Breast epithelium (tissue), 4 donors: ENCODE data around the gene CADPS. TPM values are rescaled to one million over a fixed set of nuclear protein-coding genes. Genes with fewer than 3 reads are reported as not detected.
A peak's percentile ranks its signal among the peaks of the same experiment; 100 is the strongest.

Source experiments
- DNase-seq, 2 donors: peaks; one replicate each; pipeline ENCODE4 v3.0.0-alpha.2; 2019; ENCODE audit warnings: low spot score in 2 of 2
- H3K27ac ChIP-seq, 2 donors: fragments of 200-600 bp; sonication (generic) in 1 of 2; one replicate each; pipeline ENCODE4 v1.5.1; 2016 to 2019; ENCODE audit warnings: mild to moderate bottlenecking in 1 of 2
- H3K27me3 ChIP-seq, 2 donors: fragments of 200-600 bp; sonication (generic) in 1 of 2; one replicate each; pipeline versions ENCODE4 v1.5.1 to v1.6.0; 2017 to 2019; ENCODE audit warnings: control low read depth in 1 of 2, mild to moderate bottlenecking in 1 of 2
- H3K36me3 ChIP-seq: fragments of 200-600 bp; one replicate; pipeline ENCODE4 v1.5.1; 2019
- H3K4me1 ChIP-seq, 2 donors: fragments of 200-600 bp; sonication (generic); one replicate each; pipeline ENCODE4 v1.5.1; 2016 to 2019; ENCODE audit warnings: control low read depth in 1 of 2
- H3K4me3 ChIP-seq, 3 donors: fragments of 200-600 bp; sonication (generic); 1 replicate in 2 of 3; 2 replicates in 1 of 3; pipeline ENCODE4 v1.5.1; 2016 to 2019; ENCODE audit warnings: mild to moderate bottlenecking in 3 of 3, moderate library complexity in 2 of 3
- H3K9me3 ChIP-seq, 2 donors: fragments of 200-600 bp; sonication (generic) in 1 of 2; one replicate each; pipeline ENCODE4 v1.5.1; 2016 to 2019; ENCODE audit warnings: control low read depth in 1 of 2
- POLR2A ChIP-seq: fragments of 450-650 bp; IDR thresholded peaks from one replicate; pipeline ENCODE4 v1.6.1; 2016; ENCODE audit warnings: antibody characterized with exemption, mild to moderate bottlenecking, moderate library complexity
- POLR2AphosphoS5 ChIP-seq, 3 donors: sonication (generic); formaldehyde crosslinking; IDR thresholded peaks; one replicate each; pipeline ENCODE4 v1.6.1; 2017; ENCODE audit warnings: antibody characterized with exemption in 3 of 3
- intact Hi-C: fragments of 100-400 bp; cut with DNase I; formaldehyde crosslinking; loops from one replicate; pipeline ENCODE4 v1.15.1; 2023; ENCODE audit warnings: low total_unique reads
- total RNA-seq, 3 donors: library from RNA; depleted of rRNA; stranded (reverse); fragments of >200 nt; gene quantifications; one replicate each; pipeline ENCODE4 v1.1.0, GENCODE V29; 2016
- TF ChIP-seq, protein P1 (sequence below), 3 donors: fragments of 450-650 bp; IDR thresholded peaks; one replicate each; pipeline ENCODE4 v1.5.1; 2016 to 2017; ENCODE audit warnings: antibody characterized with exemption in 3 of 3, mild to moderate bottlenecking in 3 of 3, moderate library complexity in 3 of 3

Gene CADPS
- total RNA-seq, 3 donors from 2014 or later = under 0.01 to 45.8 (median 0.15) TPM

DNA sequence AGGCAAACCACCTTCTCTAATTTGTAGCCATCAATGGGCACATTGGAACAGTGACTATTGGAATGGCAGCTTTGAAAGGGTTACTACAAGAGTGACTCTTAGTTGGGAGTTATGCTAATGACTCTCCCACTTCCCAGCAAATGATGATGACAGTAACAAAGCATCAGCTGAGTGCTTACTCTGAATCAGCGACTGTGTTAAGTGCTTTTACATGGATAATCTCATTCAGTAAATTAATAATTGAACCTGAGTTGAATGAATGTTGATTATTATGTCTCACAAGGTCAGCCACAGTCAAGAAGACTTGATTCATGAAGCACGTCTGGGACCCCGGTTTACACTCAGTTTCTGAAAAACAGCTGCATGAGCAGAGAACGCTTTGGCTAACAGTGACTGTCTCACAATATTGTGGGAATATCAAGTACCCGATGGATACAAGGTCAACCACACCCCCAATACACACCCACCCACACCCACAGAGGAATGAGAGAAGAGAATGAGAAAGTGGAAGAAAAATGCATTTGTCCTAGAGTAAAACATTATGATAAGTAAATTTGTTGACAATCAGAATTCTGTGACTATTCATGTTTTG is 259.9 kb downstream of the CADPS start:
- no peaks in the 10 kb centered on the region for H3K4me1 ChIP-seq
- no peak for DNase-seq
- H3K36me3 ChIP-seq = no peaks in the 10 kb centered on the region
- H3K9me3 ChIP-seq = no peaks in the 10 kb centered on the region
- H3K27me3 ChIP-seq = no peaks in the 10 kb centered on the region
- H3K27ac ChIP-seq = no peak overlapping the region
- TF ChIP-seq, protein P1, sequence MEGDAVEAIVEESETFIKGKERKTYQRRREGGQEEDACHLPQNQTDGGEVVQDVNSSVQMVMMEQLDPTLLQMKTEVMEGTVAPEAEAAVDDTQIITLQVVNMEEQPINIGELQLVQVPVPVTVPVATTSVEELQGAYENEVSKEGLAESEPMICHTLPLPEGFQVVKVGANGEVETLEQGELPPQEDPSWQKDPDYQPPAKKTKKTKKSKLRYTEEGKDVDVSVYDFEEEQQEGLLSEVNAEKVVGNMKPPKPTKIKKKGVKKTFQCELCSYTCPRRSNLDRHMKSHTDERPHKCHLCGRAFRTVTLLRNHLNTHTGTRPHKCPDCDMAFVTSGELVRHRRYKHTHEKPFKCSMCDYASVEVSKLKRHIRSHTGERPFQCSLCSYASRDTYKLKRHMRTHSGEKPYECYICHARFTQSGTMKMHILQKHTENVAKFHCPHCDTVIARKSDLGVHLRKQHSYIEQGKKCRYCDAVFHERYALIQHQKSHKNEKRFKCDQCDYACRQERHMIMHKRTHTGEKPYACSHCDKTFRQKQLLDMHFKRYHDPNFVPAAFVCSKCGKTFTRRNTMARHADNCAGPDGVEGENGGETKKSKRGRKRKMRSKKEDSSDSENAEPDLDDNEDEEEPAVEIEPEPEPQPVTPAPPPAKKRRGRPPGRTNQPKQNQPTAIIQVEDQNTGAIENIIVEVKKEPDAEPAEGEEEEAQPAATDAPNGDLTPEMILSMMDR (IDR thresholded peaks at IDR 0.05) = no peak
- TF ChIP-seq POLR2AphosphoS5 (IDR thresholded peaks at IDR 0.05) = no peak
- no peak for TF ChIP-seq POLR2A
- intact Hi-C loops = no loop called here
- no peak overlapping the region for H3K4me3 ChIP-seq

DNA sequence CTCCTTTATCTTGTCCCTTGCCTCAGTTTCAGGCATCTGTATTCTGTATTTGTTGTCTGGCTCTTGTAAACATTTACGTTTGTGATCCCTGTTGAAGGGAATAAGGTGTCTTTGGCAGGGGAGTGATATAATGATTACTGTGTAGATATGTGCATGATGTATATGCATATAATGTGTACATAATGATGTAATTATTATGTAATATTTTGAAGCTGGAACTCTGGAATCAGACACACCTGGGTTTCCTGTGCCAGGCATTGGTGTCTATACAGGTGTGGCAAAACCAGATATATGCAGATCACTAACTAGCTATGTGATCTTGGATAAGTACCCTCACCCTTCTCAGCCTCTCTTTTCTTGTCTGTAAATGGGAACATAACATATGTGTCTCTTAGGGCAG is 260.7 kb downstream of the CADPS start:
- H3K27ac ChIP-seq = no peak overlapping the region

GRCh38 chr3:62611541-62612240 is 263.5 kb downstream of the CADPS start:
- TF ChIP-seq POLR2A = no peak
- TF ChIP-seq POLR2AphosphoS5 (IDR thresholded peaks at IDR 0.05) = no peak

More for the DNA sequence above, 260.7 kb downstream of the CADPS start:
- TF ChIP-seq POLR2A (no peak), POLR2AphosphoS5 (IDR thresholded peaks at IDR 0.05) (no peak)
- TF ChIP-seq, protein P1 (IDR thresholded peaks at IDR 0.05) = no peak
- H3K9me3 ChIP-seq = no peaks in the 10 kb centered on the region
- no peaks in the 10 kb centered on the region for H3K36me3 ChIP-seq
- H3K27me3 ChIP-seq = no peaks in the 10 kb centered on the region
- H3K4me1 ChIP-seq = no peaks in the 10 kb centered on the region
- DNase-seq = no peak
- no peak overlapping the region for H3K4me3 ChIP-seq
- intact Hi-C loops = no loop called here

DNA sequence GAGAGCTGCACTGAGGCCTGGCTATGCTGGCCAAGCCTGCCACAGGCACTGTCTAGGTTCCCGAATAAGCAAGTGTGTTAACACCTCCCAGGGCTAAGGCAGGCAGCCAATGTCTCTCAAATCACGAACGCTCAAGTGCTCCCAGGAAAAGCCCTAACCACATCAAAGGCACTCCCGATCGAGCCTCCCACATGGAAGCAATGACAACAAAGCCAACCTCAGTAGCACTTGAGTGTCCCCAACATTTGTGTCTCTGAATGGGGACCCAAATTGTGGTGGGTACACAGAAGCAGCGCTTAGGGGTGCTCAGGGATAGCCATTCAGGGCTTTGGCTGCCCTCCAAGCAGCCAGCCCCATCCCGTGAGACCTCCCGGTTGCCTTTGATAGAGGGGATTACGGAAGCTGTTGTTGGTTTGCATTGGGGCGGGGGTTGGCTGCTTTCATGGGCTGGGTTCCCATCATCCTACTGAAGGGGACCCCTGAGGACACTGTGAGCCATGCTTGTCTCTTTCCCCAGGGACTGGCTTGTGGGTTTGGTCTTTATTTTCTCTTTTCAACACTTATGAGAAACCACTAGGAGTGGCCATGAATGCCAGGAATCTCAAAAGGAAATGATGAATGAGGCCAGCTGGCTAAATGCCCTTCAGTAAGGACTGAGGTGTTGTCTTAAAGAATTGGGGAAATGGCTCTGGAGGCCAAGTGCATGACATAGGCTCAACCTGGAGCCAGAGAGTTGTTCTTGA is 267.8 kb downstream of the CADPS start:
- H3K4me1 ChIP-seq = no peaks in the 10 kb centered on the region
- H3K9me3 ChIP-seq = no peaks in the 10 kb centered on the region
- no peak for TF ChIP-seq POLR2A
- TF ChIP-seq, protein P1 (IDR thresholded peaks at IDR 0.05) = no peak
- TF ChIP-seq POLR2AphosphoS5 (IDR thresholded peaks at IDR 0.05) = no peak
- H3K36me3 ChIP-seq = no peaks in the 10 kb centered on the region
- intact Hi-C loops = no loop called here
- no peak overlapping the region for H3K4me3 ChIP-seq
- H3K27ac ChIP-seq = peak overlapping the region; percentile 23 to 74
- peak in 1 of 2 donors; percentile 44 for DNase-seq
- H3K27me3 ChIP-seq = no peaks in the 10 kb centered on the region

More at GRCh38 chr3:62611541-62612240, 263.5 kb downstream of the CADPS start:
- no peaks in the 10 kb centered on the region for H3K27me3 ChIP-seq
- intact Hi-C loops = no loop called here
- no peak overlapping the region for H3K27ac ChIP-seq
- no peaks in the 10 kb centered on the region for H3K9me3 ChIP-seq
- H3K4me3 ChIP-seq = no peak overlapping the region
- H3K36me3 ChIP-seq = no peaks in the 10 kb centered on the region
- H3K4me1 ChIP-seq = no peaks in the 10 kb centered on the region
- DNase-seq = no peak

- intact Hi-C loops = no loop called here
- TF ChIP-seq POLR2A (no peak), POLR2AphosphoS5 (IDR thresholded peaks at IDR 0.05) (no peak)
- TF ChIP-seq, protein P1 (IDR thresholded peaks at IDR 0.05) = no peak
- Histone ChIP-seq H3K27me3 (no peaks in the 10 kb centered on the region), H3K4me1 (no peaks in the 10 kb centered on the region), H3K4me3 (no peak overlapping the region), H3K36me3 (no peaks in the 10 kb centered on the region), H3K9me3 (no peaks in the 10 kb centered on the region), H3K27ac (no peak overlapping the region)
- DNase-seq = no peak
Measured at GRCh38 chr3:62605413-62606068, 269.7 kb downstream of the CADPS start.
